Measurements from ENCODE around the gene ACVR1B.

DNA sequence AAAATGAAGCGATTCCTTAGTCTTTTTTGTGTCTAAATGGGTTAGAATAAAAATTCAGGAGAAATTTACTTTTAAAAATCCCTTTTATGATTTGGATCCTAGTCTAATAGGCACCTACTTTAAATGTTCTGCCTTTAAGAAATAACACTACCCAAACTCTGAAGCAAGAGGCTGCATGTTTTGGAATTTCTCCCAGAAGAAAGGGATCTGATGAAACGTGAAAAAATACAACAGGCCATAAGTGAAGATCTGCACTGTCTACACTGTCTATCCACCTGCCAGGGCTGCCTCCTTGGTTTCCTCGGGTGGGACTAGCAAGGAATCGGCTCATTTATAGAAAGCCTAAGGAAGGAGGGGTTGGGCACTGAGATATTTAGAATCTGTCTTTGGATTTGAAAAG, 22.1 kb downstream of the ACVR1B start:
- TF ChIP-seq POLR2AphosphoS5 (IDR thresholded peaks at IDR 0.05; ENCODE audit: low read depth, low read length) (no peak), REST (IDR thresholded peaks at IDR 0.05; ENCODE audit: insufficient read depth in 1 of 2, low read depth in 2 of 2, low read length in 2 of 2) (no peak)

All from PFSK-1 (cell line).